Mammary epithelial cell (primary cell): Measurements from ENCODE around the gene CTPS2.

Source experiments
- EZH2 ChIP-seq: IDR thresholded peaks from 2 replicates; pipeline ENCODE4 v1.6.1; 2012; ENCODE audit warnings: low read length, inconsistent platforms, borderline replicate concordance
- TF ChIP-seq, protein P1 (sequence below), 2 donors: IDR thresholded peaks in 1 of 2; conservative IDR thresholded peaks in 1 of 2; 2 replicates each; pipeline ENCODE4 v1.5.1; 2011 to 2012; ENCODE audit warnings: inconsistent platforms in 2 of 2, low read length in 2 of 2, mild to moderate bottlenecking in 2 of 2, control low read depth in 1 of 2, low read depth in 1 of 2; ENCODE audit not compliant: insufficient read depth in 1 of 2; ENCODE audit errors: extremely low read depth in 1 of 2

DNA sequence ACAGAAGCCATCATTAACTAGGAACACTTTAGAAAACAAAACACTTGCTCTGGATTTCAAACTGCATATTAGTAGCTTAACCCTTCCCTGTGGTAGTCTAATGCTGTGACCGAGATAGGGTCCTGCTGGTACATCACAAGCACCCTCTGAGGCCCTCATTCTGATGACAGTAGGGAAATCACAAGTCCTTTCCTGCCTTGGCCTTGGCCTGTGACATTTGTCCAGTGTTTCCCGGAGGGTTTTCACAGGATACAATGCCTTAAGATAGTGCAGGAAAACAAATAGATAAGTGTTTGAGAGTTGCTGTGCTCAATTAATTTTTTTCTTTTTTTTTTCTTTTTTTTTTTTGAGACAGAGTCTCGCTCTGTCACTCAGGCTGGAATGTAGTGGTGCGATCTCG is 36.0 kb upstream of the CTPS2 start:
- no peak for TF ChIP-seq EZH2
- TF ChIP-seq, protein P1, sequence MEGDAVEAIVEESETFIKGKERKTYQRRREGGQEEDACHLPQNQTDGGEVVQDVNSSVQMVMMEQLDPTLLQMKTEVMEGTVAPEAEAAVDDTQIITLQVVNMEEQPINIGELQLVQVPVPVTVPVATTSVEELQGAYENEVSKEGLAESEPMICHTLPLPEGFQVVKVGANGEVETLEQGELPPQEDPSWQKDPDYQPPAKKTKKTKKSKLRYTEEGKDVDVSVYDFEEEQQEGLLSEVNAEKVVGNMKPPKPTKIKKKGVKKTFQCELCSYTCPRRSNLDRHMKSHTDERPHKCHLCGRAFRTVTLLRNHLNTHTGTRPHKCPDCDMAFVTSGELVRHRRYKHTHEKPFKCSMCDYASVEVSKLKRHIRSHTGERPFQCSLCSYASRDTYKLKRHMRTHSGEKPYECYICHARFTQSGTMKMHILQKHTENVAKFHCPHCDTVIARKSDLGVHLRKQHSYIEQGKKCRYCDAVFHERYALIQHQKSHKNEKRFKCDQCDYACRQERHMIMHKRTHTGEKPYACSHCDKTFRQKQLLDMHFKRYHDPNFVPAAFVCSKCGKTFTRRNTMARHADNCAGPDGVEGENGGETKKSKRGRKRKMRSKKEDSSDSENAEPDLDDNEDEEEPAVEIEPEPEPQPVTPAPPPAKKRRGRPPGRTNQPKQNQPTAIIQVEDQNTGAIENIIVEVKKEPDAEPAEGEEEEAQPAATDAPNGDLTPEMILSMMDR (conservative IDR thresholded peaks at IDR 0.05 in 1 of 2, IDR thresholded peaks at IDR 0.05 in 1 of 2; ENCODE audit: extremely low read depth in 1 of 2, insufficient read depth in 1 of 2, low read depth in 1 of 2, low read length in 2 of 2) = no peak
